GM23248 (cell line): Measurements from ENCODE around the gene NKX1-1.

Experiments used
- EZH2 ChIP-seq: fragments of 200-600 bp; sonication (generic); IDR thresholded peaks from 2 replicates; pipeline ENCODE4 v1.6.1; 2018; ENCODE audit warnings: antibody characterized with exemption, mild to moderate bottlenecking; ENCODE audit not compliant: insufficient read depth, poor library complexity, severe bottlenecking
- EZH2phosphoT487 ChIP-seq: fragments of 200-600 bp; sonication (generic); IDR thresholded peaks from 2 replicates; pipeline ENCODE4 v1.6.1; 2018; ENCODE audit warnings: antibody characterized with exemption, moderate library complexity, mild to moderate bottlenecking, low read depth; ENCODE audit not compliant: insufficient read depth

- TF ChIP-seq EZH2 = peak; percentile 43
- no peak for TF ChIP-seq EZH2phosphoT487
Observed at GRCh38 chr4:1407657-1408333, 1.6 kb upstream of the NKX1-1 start.
